ENCODE data around the gene ZNF492. TPM values are rescaled to one million over a fixed set of nuclear protein-coding genes. Genes with fewer than 3 reads are reported as not detected.

ZNF492 gene
- total and polyA plus RNA-seq, 4 donors: 0.08 to 0.80 (median 0.10) TPM

GRCh38 chr19:22606212-22606553 lies 27.9 kb upstream of the ZNF492 start:
- Histone ChIP-seq H3K9ac (ENCODE audit: insufficient read depth in 1 of 2, low read length in 2 of 2) (no peak overlapping the region), H3K4me1 (ENCODE audit: control insufficient read depth in 5 of 5, insufficient read depth in 5 of 5, low read length in 5 of 5) (no peaks in the 10 kb centered on the region), H3K4me3 (no peak overlapping the region), H3K36me3 (ENCODE audit: control insufficient read depth in 4 of 4, insufficient read depth in 4 of 4, low read length in 4 of 4) (no peaks in the 10 kb centered on the region), H3K27me3 (ENCODE audit: control insufficient read depth in 3 of 3, insufficient read depth in 3 of 3, low read length in 2 of 3) (peaks cover 0 to 4% (median 0%) of the 10 kb centered on the region in 3 donors), H3K27ac (ENCODE audit: low read depth in 1 of 2, low read length in 1 of 2) (no peak overlapping the region), H3K9me3 (ENCODE audit: control insufficient read depth in 4 of 4, insufficient read depth in 3 of 4, low read length in 3 of 4) (peaks cover 0 to 24% (median 1%) of the 10 kb centered on the region in 4 donors)
- no peak for ATAC-seq (ENCODE audit: insufficient read depth, low FRiP score)
- 69 to 75% methylated on average over 2 of the region's 2 CpGs for WGBS, 2 donors
- no peak for TF ChIP-seq CTCF (IDR thresholded peaks at IDR 0.05; ENCODE audit: control extremely low read depth, extremely low read depth)
- DNase-seq: no peak

GRCh38 chr19:22606954-22607652 lies 27.0 kb upstream of the ZNF492 start:
- no peak for TF ChIP-seq CTCF (IDR thresholded peaks at IDR 0.05; ENCODE audit: control extremely low read depth, extremely low read depth)
- Histone ChIP-seq H3K4me3 (no peak overlapping the region), H3K9me3 (ENCODE audit: control insufficient read depth in 4 of 4, insufficient read depth in 3 of 4, low read length in 3 of 4) (peaks cover 0 to 24% (median 1%) of the 10 kb centered on the region in 4 donors), H3K4me1 (ENCODE audit: control insufficient read depth in 5 of 5, insufficient read depth in 5 of 5, low read length in 5 of 5) (no peaks in the 10 kb centered on the region), H3K27ac (ENCODE audit: low read depth in 1 of 2, low read length in 1 of 2) (no peak overlapping the region), H3K27me3 (ENCODE audit: control insufficient read depth in 3 of 3, insufficient read depth in 3 of 3, low read length in 2 of 3) (peaks cover 0 to under 1% (median 0%) of the 10 kb centered on the region in 3 donors), H3K9ac (ENCODE audit: insufficient read depth in 1 of 2, low read length in 2 of 2) (no peak overlapping the region), H3K36me3 (ENCODE audit: control insufficient read depth in 4 of 4, insufficient read depth in 4 of 4, low read length in 4 of 4) (no peaks in the 10 kb centered on the region)
- ATAC-seq (ENCODE audit: insufficient read depth, low FRiP score) (no peak), DNase-seq (no peak)
- 74 to 78% methylated on average over 6 of the region's 6 CpGs for WGBS, 2 donors

- WGBS, 2 donors: 78 to 83% methylated on average over 17 to 18 of the region's 18 CpGs
- no peak for TF ChIP-seq CTCF (IDR thresholded peaks at IDR 0.05; ENCODE audit: control extremely low read depth, extremely low read depth)
- H3K27ac ChIP-seq (ENCODE audit: low read depth in 1 of 2, low read length in 1 of 2): no peak overlapping the region
- no peaks in the 10 kb centered on the region for H3K4me1 ChIP-seq (ENCODE audit: control insufficient read depth in 5 of 5, insufficient read depth in 5 of 5, low read length in 5 of 5)
- no peaks in the 10 kb centered on the region for H3K27me3 ChIP-seq (ENCODE audit: control insufficient read depth in 3 of 3, insufficient read depth in 3 of 3, low read length in 2 of 3)
- H3K36me3 ChIP-seq (ENCODE audit: control insufficient read depth in 4 of 4, insufficient read depth in 4 of 4, low read length in 4 of 4): no peaks in the 10 kb centered on the region
- H3K4me3 ChIP-seq: no peak overlapping the region
- no peak overlapping the region for H3K9ac ChIP-seq (ENCODE audit: insufficient read depth in 1 of 2, low read length in 2 of 2)
- no peak for DNase-seq
- H3K9me3 ChIP-seq (ENCODE audit: control insufficient read depth in 4 of 4, insufficient read depth in 3 of 4, low read length in 3 of 4): peaks cover 0 to 24% (median 1%) of the 10 kb centered on the region in 4 donors
- no peak for ATAC-seq (ENCODE audit: insufficient read depth, low FRiP score)
These were observed 26.3 kb upstream of the ZNF492 start for GRCh38 chr19:22607653-22608430.
